ENCODE data around the gene IL17RD. TPM values are rescaled to one million over a fixed set of nuclear protein-coding genes. Genes with fewer than 3 reads are reported as not detected.

Gene IL17RD
- total and polyA plus RNA-seq, 2 of the 4 experiments (the other 2 are of a cell fraction): 0.72 to 0.92 TPM

GRCh38 chr3:57206423-57206822 is 41.3 kb upstream of the IL17RD start:
- Histone ChIP-seq H3K9ac (ENCODE audit: low read depth, low read length) (no peak overlapping the region), H2AK5ac (ENCODE audit: low read depth, low read length) (no peak overlapping the region), H3K36me3 (ENCODE audit: control insufficient read depth, insufficient read depth, low read length) (no peaks in the 10 kb centered on the region), H3K4ac (ENCODE audit: low read depth, low read length) (no peak overlapping the region), H3K4me2 (ENCODE audit: low read depth, low read length) (no peak overlapping the region), H4K8ac (ENCODE audit: low read depth in 2 of 2, low read length in 2 of 2) (no peak overlapping the region), H2BK5ac (ENCODE audit: low read depth, low read length, poor library complexity, severe bottlenecking) (no peak overlapping the region), H2BK20ac (ENCODE audit: low read depth, low read length) (no peak overlapping the region), H3K4me3 (ENCODE audit: insufficient read depth, low read depth, low read length) (no peak overlapping the region), H4K91ac (ENCODE audit: insufficient read depth, low read depth, low read length) (no peak overlapping the region), H4K20me1 (ENCODE audit: insufficient read depth, low read length) (no peaks in the 10 kb centered on the region), H3K27ac (ENCODE audit: insufficient read depth, low read length) (no peak overlapping the region), H2BK120ac (ENCODE audit: low read depth, low read length) (no peak overlapping the region), H3K14ac (replicated peaks; ENCODE audit: low read depth, low read length) (no peak overlapping the region), H3K56ac (ENCODE audit: extremely low read depth, insufficient read depth, low read length) (no peak overlapping the region), H2BK15ac (ENCODE audit: low read depth, low read length) (no peak overlapping the region), H2AK9ac (replicated peaks; ENCODE audit: low read depth, low read length, poor library complexity) (no peak overlapping the region), H3K4me1 (ENCODE audit: control insufficient read depth, insufficient read depth, low read length) (no peaks in the 10 kb centered on the region), H4K5ac (ENCODE audit: low read depth, low read length) (no peak overlapping the region), H3K9me1 (ENCODE audit: insufficient read depth, low read length) (no peaks in the 10 kb centered on the region), H3K27me3 (ENCODE audit: control insufficient read depth, insufficient read depth, low read length) (peaks cover 1% of the 10 kb centered on the region), H3K9me3 (ENCODE audit: control insufficient read depth, insufficient read depth, low read length) (no peaks in the 10 kb centered on the region), H3K79me1 (ENCODE audit: low read depth in 1 of 2, low read length in 2 of 2) (no peaks in the 10 kb centered on the region), H3K18ac (ENCODE audit: low read depth, low read length) (no peak overlapping the region), H2AFZ (replicated peaks; ENCODE audit: low read length, poor library complexity) (no peak overlapping the region), H3K23ac (ENCODE audit: low read depth, low read length) (no peak overlapping the region)
- BruUV-seq (replicated peaks): no TSS peak
- in situ Hi-C loops (cut with MboI; ENCODE audit: low sequenced_read_pairs): no loop called here
- dilution Hi-C loops (cut with HindIII; ENCODE audit: low sequenced_read_pairs, unreplicated experiment): no loop called here
- ChIA-PET POLR2A (ENCODE audit: unreplicated experiment) (no interaction called here), CTCF (interaction anchor here (0.8 kb wide), 1 partner anchor 8 kb away, joined by 3 read pairs; no protein-coding TSS in a partner anchor)
- intact Hi-C loops (cut with micrococcal nuclease): no loop called here
- no peak for TF ChIP-seq CEBPB (IDR thresholded peaks at IDR 0.05; ENCODE audit: low read depth, low read length)
- TF ChIP-seq FOS (IDR thresholded peaks at IDR 0.05; ENCODE audit: low read depth, low read length): no peak
- TF ChIP-seq ELK1 (IDR thresholded peaks at IDR 0.05; ENCODE audit: borderline replicate concordance, low read depth, low read length): no peak
- TF ChIP-seq CHD1 (IDR thresholded peaks at IDR 0.05; ENCODE audit: low read depth, low read length): no peak
- no peak for TF ChIP-seq POLR2A (IDR thresholded peaks at IDR 0.05; ENCODE audit: low read depth, low read length)
- TF ChIP-seq MAZ (IDR thresholded peaks at IDR 0.05; ENCODE audit: borderline replicate concordance, low read depth, low read length): no peak
- TF ChIP-seq MXI1 (IDR thresholded peaks at IDR 0.05; ENCODE audit: borderline replicate concordance, low read depth, low read length): no peak
- TF ChIP-seq SMC3 (IDR thresholded peaks at IDR 0.05; ENCODE audit: low read depth, low read length): no peak
- no peak for TF ChIP-seq RCOR1 (IDR thresholded peaks at IDR 0.05; ENCODE audit: insufficient replicate concordance, low read length)
- TF ChIP-seq CTCF (conservative IDR thresholded peaks at IDR 0.05; ENCODE audit: low read depth, low read length): no peak
- TF ChIP-seq NFE2L2 (IDR thresholded peaks at IDR 0.05; ENCODE audit: low read depth, low read length): no peak
- DNase-seq (no peak), ATAC-seq (ENCODE audit: low read depth) (no peak)
- no CpG with 5 or more reads among the region's 2 CpGs for WGBS, 2 experiments (ENCODE audit: extremely low coverage in 2 of 2, insufficient read length in 1 of 2)
